Thoracic aorta (tissue), 2 donors: ENCODE data around the gene CPT1B. TPM values are rescaled to one million over a fixed set of nuclear protein-coding genes. Genes with fewer than 3 reads are reported as not detected.

Experiments
- ATAC-seq: fragments of 150-250 bp; one replicate; pipeline ENCODE4 v1.8.0; 2017; ENCODE audit warnings: low read depth; ENCODE audit not compliant: insufficient number of reproducible peaks, low FRiP score
- DNase-seq: peaks from one replicate; pipeline ENCODE4 v3.0.0-alpha.2; 2020; ENCODE audit warnings: low spot score
- H3K27ac ChIP-seq, 2 donors: fragments of 200-600 bp; sonication (generic); 1 replicate in 1 of 2; 2 replicates in 1 of 2; pipeline ENCODE4 v1.5.1; 2016; ENCODE audit warnings: mild to moderate bottlenecking in 2 of 2, moderate library complexity in 2 of 2
- H3K27me3 ChIP-seq: fragments of 200-600 bp; sonication (generic); replicated peaks from 2 replicates; pipeline ENCODE4 v1.6.0; 2016; ENCODE audit warnings: mild to moderate bottlenecking; ENCODE audit not compliant: insufficient read depth
- H3K36me3 ChIP-seq: fragments of 200-600 bp; sonication (generic); one replicate; pipeline ENCODE4 v1.5.1; 2016
- H3K4me1 ChIP-seq, 2 donors: fragments of 200-600 bp; sonication (generic); 1 replicate in 1 of 2; 2 replicates in 1 of 2; pipeline versions ENCODE4 v1.5.1 to v1.6.0; 2016; ENCODE audit warnings: low read depth in 2 of 2, mild to moderate bottlenecking in 1 of 2; ENCODE audit not compliant: control insufficient read depth in 1 of 2
- H3K4me3 ChIP-seq: fragments of 200-600 bp; sonication (generic); 2 replicates; pipeline ENCODE4 v1.5.1; 2016; ENCODE audit warnings: mild to moderate bottlenecking
- H3K9me3 ChIP-seq: fragments of 200-600 bp; sonication (generic); 2 replicates; pipeline ENCODE4 v1.5.1; 2016
- total RNA-seq, 2 donors: library from RNA; depleted of rRNA; stranded (reverse); fragments of >200 nt; gene quantifications; one replicate each; pipeline versions ENCODE4 v1.1.0 to v1.2.3, GENCODE V29; 2016
- TF ChIP-seq, protein P1 (sequence below): fragments of 200-600 bp; sonication (generic); IDR thresholded peaks from one replicate; pipeline ENCODE4 v1.5.1; 2019; ENCODE audit warnings: antibody characterized with exemption

The CPT1B gene
- total RNA-seq, 2 donors from 2014 or later, result 14.6 to 21.4 TPM

DNA sequence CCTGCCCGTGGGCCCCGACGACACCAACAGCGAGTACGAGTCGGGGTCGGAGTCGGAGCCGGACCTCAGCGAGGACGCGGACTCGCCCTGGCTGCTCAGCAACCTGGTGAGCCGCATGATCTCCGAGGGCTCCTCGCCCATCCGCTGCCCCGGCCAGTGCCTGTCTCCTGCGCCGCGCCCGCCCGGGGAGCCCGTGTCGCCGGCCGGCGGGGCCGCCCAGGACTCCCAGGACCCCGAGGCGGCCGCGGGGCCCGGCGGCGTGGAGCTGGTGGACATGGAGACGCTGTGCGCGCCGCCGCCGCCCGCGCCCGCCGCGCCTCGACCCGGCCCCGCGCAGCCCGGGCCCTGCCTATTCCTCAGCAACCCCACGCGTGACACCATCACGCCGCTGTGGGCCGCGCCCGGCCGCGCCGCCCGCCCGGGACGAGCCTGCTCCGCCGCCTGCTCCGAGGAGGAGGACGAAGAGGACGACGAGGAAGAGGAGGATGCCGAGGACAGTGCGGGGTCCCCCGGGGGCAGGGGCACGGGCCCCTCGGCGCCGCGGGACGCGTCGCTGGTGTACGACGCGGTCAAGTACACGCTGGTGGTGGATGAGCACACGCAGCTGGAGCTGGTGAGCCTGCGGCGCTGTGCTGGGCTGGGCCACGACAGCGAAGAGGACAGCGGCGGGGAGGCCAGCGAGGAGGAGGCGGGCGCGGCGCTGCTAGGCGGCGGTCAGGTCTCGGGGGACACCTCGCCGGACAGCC, 26.2 kb upstream of the CPT1B start:
- Histone ChIP-seq H3K27me3 (peaks cover 8% of the 10 kb centered on the region), H3K27ac (no peak overlapping the region), H3K4me3 (no peak overlapping the region), H3K9me3 (no peaks in the 10 kb centered on the region), H3K36me3 (no peaks in the 10 kb centered on the region), H3K4me1 (no peaks in the 10 kb centered on the region)
- TF ChIP-seq, protein P1, sequence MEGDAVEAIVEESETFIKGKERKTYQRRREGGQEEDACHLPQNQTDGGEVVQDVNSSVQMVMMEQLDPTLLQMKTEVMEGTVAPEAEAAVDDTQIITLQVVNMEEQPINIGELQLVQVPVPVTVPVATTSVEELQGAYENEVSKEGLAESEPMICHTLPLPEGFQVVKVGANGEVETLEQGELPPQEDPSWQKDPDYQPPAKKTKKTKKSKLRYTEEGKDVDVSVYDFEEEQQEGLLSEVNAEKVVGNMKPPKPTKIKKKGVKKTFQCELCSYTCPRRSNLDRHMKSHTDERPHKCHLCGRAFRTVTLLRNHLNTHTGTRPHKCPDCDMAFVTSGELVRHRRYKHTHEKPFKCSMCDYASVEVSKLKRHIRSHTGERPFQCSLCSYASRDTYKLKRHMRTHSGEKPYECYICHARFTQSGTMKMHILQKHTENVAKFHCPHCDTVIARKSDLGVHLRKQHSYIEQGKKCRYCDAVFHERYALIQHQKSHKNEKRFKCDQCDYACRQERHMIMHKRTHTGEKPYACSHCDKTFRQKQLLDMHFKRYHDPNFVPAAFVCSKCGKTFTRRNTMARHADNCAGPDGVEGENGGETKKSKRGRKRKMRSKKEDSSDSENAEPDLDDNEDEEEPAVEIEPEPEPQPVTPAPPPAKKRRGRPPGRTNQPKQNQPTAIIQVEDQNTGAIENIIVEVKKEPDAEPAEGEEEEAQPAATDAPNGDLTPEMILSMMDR, result no peak
- ATAC-seq (no peak), DNase-seq (no peak)

DNA sequence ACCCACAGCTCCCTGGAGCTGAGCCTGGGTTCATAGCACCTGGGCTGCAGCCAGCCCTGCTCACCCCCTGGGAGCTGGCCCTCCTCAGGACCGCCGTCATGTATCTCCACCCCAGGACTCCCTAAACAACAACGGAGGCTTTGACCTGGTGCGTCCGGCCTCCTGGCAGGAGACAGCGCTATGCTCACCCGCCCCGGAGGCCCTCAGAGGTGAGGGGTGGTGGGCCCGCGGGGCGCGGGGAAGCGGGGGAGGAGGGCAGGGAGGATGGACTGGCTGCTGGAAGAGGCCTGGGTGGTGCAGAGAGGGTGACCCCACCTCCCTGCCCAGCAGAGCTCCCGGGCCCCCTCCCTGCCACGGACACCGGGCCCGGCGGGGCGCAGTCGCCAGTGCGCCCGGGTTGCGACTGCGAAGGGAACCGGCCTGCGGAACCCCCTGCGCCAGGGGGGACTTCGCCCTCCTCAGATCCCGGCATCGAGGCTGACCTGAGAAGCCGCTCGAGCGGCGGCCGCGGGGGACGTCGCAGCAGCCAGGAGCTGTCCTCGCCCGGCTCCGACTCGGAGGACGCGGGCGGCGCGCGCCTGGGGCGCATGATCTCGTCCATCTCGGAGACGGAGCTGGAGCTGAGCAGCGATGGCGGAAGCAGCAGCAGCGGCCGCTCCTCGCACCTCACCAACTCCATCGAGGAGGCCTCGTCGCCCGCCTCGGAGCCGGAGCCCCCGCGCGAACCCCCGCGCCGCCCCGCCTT, 25.5 kb upstream of the CPT1B start:
- DNase-seq, result no peak
- H3K4me3 ChIP-seq, result no peak overlapping the region
- ATAC-seq, result no peak

DNA sequence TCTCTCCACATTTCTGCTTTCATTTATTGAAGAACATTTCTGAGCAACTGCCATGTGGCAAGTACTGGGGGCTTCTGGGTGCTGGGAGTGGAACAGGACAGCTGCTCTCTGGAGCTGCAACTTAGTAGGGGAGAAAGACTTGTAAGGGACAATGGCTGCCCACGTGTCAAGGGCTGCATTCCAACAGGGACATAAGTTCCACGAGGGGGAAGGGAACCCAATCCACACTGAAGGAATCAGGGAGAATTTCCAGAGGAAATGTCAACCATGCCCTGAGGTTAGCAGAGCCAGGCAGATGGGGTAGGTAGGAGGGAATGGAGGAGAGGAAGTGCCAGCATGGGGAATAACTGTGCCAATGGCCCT, 24.1 kb upstream of the CPT1B start:
- no peaks in the 10 kb centered on the region for H3K36me3 ChIP-seq
- no peaks in the 10 kb centered on the region for H3K4me1 ChIP-seq
- no peak overlapping the region for H3K4me3 ChIP-seq
- DNase-seq, result no peak
- H3K9me3 ChIP-seq, result no peaks in the 10 kb centered on the region
- ATAC-seq, result no peak
- no peak overlapping the region for H3K27ac ChIP-seq
- peaks cover 8% of the 10 kb centered on the region for H3K27me3 ChIP-seq
- TF ChIP-seq, protein P1, result no peak

More for the DNA sequence above, 25.5 kb upstream of the CPT1B start:
- H3K9me3 ChIP-seq, result no peaks in the 10 kb centered on the region
- H3K27me3 ChIP-seq, result peaks cover 8% of the 10 kb centered on the region
- no peak overlapping the region for H3K27ac ChIP-seq
- TF ChIP-seq, protein P1, result no peak
- no peaks in the 10 kb centered on the region for H3K36me3 ChIP-seq
- H3K4me1 ChIP-seq, result no peaks in the 10 kb centered on the region

DNA sequence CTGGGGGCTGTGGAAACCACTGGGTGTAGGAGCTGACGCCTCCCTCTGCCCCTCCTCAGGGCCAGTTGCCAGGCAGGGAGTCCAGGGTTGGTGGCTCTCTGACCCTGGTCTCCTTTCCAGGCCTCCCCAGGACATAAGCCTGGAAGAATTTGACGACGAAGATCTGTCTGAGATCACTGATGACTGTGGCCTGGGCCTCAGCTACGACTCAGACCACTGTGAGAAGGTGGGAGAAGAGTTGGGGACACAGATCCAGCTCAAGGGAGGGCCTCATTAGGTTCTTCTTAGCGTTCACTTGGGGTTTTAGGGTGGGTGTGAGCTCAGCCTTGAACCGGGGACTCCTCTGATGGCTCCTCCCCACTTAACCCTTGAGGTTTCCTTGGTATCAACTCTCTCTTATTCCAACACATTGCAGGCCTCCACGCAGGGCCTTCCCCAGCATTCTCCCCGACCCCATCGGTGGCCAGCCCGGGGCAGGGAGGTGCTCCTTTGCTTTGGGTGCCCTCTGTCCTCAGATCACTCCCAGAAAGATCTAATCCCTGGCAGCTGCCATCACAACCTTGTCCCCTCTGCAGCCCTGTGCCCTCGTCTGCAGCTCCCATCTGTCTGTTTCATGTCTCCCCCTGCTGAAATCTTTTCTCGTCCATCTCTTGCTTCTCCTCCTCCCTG, 23.6 kb upstream of the CPT1B start:
- TF ChIP-seq, protein P1, result no peak
- Histone ChIP-seq H3K9me3 (no peaks in the 10 kb centered on the region), H3K36me3 (no peaks in the 10 kb centered on the region), H3K4me1 (no peaks in the 10 kb centered on the region), H3K27ac (no peak overlapping the region), H3K27me3 (peaks cover 8% of the 10 kb centered on the region), H3K4me3 (no peak overlapping the region)
- ATAC-seq (no peak), DNase-seq (no peak)
